Skin of body (tissue), 2 donors: Measurements from ENCODE around the gene PTPRN2. TPM values are rescaled to one million over a fixed set of nuclear protein-coding genes. Genes with fewer than 3 reads are reported as not detected.
"Not testable (repeated sequence)": the region's sequence is repeated elsewhere in the genome, so short reads cannot be mapped to it uniquely, and the experiment has no call there.

ENCODE experiments used
- DNase-seq: peaks from one replicate; lab custom pipeline; 2025; lab: John Stamatoyannopoulos, UW
- total RNA-seq: library from RNA; depleted of rRNA; stranded (reverse); fragments of >200 nt; gene quantifications from one replicate; pipeline ENCODE4 v1.2.3, GENCODE V29; 2014

The PTPRN2 gene
- total RNA-seq, 1 donor from 2014 or later = 0.99 TPM

DNA sequence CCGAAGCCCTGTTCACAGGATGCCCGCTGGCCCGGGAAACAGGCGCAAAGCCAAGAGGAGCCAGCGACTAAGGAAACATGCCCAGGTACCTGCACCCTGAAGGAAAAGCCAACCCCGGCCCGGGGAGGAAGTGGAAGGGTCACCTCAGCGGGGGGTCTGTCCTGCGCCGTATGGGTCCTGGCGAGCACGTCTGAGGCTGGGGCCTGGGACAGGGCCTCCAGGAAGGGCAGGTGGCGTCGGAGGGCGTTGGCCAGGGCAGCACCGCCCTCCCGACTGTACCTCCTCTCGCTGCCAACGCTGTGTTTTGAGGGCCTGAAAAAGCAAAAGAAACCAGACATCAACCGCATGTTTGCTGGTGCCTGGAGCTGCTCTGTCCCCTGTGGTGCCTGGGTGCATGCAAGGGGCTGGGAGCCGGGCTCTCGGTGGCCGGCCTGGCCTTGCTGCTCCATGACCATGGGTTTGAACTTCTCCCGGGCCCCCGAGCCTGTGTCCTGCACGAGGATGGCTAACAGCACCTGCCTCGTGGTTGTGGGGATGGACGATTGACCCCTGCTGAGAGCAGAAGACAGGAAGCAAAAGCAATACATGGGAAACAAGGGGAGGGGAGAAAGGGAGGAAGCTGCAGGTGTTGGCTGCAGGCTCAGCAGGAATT, 395.3 kb downstream of the PTPRN2 start:
- DNase-seq = no peak

GRCh38 chr7:158191671-158192070, 396.0 kb downstream of the PTPRN2 start:
- DNase-seq = no peak

DNA sequence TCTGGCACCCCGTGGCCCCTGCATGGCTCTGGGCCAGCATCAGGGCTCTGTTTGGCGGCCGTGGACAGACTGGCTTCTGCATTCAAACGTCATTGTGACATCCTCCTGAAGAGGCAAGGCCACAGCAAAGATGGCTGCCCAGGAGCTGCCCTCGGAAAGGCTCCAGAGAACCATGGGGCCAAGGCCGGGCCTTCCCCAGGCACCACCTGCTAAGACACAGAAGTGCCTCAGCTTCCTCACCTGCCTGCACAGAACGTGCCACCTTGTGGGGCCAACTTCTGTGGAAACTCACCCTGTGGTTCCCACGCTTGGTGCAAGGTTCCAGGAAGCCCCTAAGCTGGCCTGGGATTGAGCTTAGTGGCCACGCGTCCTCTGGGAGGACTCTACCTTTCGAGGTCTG, 396.9 kb downstream of the PTPRN2 start:
- no peak for DNase-seq

GRCh38 chr7:158188676-158189075, 398.9 kb downstream of the PTPRN2 start:
- DNase-seq = no peak

DNA sequence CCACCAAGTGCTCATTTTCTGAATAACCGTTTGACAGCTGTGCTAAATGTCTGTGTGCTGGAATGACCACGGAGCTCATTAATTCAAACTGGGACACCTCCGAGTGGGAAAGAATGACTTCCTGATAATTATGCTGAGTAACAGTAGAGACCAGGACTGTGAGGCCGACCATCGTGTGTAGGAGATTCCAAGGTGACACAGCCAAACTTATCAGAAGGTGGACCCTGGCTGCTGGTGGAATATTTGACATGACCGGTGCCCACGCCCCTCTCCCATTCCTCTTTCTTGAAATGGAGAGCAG, 400.0 kb downstream of the PTPRN2 start:
- no peak for DNase-seq

DNA sequence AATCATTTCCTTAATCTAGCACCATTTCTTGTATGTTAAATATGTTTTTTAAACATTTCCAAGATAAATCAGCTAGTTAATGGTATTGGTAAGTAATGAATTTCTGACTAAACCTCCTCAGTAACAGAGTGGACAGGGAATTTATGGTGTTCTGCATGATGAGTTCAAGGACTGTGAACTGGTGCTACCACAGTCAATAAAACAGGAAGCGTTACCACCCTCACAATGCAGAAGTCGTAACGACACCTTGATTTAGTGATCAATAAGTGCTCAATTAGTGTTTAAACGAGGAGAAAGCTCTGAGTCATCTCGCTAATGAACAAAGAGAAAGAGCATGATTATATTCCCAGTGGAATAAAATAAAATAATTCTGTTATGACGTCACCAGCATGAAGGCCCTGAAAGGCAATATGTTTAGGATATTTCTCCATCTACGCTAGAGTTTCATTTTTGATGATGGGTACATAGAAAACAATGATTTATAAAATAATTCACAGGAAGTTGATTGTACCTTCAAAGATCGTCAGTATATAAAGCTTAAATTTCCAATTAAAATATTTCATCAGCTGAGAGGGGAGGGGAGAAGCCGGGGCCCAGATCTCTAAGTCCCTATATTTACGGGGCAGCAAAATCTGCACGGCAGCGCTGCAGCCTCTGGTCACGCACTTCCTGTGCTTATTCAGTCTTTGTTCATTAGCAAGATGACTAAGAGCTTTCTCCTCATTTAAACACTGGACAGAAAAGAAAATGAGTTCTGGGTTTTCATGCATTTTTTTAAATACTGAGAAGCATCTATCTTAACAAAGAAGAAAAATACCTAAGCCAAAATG, 400.5 kb downstream of the PTPRN2 start:
- no peak for DNase-seq

- DNase-seq = no peak
These were observed 401.2 kb downstream of the PTPRN2 start for GRCh38 chr7:158186406-158186805.

DNA sequence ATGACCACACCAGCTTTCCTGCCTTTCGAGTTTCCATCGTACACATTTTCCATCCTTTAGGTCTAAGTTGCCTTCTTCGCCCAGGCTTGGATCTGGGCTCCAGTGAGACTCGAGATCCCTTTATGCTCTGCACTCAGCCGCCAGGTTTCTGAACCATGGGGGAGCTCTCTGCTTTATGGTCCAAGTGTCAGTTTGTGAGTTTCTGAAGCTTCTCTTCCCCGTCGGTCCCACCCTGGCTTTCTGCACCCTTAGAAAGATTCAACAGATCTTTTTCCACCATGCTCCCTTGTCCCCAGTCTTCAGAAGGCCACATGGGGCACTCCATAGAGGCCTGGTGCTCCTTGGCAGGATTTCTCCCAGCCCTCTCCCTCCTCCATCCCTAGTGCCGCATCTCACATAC, 402.0 kb downstream of the PTPRN2 start:
- DNase-seq = no peak

GRCh38 chr7:158183431-158183830, 404.2 kb downstream of the PTPRN2 start:
- DNase-seq = no peak

DNA sequence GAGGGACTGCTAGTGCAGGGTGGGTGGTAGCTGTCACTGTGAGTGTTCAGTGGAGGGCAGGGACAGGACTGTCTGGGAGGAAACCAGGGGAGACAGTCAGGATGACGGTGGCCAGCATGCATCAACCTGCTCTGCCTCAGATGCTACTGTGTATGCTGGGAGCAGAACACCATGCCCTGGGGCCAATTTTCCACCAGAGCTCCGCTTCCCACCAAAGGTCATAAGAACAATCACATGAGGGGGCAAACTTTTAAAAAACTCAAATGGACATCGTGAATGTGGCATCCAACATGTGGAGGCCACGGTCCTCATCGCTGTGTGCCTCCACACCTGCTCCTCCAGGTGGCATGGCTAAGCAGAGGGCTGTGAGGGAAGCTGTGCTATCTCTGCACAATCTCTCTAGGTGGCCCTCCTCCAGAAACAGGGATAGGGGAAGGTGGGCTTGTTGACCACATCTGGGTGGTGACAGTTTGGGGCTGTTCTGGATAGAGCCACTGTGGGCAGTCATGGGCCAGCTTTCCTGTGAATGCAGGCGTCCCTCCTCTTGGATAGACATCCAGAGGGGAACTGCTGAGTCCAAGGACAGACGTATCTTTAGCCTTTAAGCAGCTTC, 411.0 kb downstream of the PTPRN2 start:
- no peak for DNase-seq

DNA sequence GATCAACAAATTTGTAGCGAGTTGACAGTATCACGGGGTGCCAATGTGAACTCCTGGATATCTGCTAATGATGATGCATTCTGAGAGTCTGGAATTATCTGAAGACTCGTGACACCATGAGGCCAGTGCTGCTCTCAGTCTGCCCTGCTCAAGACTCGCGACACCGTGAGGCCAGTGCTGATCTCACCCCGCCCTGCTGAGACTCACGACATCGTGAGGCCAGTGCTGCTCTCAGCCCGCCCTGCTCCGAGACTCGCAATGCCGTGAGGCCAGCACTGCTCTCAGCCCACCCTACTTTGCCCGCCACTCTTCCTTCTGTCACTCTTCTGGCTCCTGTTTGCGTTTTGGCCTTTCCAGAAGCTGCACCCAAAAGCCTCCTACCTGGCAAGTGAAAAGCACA, 411.8 kb downstream of the PTPRN2 start:
- no peak for DNase-seq

- DNase-seq = no peak
These were observed 412.7 kb downstream of the PTPRN2 start for GRCh38 chr7:158174947-158175346.

GRCh38 chr7:158167373-158167772, 420.2 kb downstream of the PTPRN2 start:
- no peak for DNase-seq

DNA sequence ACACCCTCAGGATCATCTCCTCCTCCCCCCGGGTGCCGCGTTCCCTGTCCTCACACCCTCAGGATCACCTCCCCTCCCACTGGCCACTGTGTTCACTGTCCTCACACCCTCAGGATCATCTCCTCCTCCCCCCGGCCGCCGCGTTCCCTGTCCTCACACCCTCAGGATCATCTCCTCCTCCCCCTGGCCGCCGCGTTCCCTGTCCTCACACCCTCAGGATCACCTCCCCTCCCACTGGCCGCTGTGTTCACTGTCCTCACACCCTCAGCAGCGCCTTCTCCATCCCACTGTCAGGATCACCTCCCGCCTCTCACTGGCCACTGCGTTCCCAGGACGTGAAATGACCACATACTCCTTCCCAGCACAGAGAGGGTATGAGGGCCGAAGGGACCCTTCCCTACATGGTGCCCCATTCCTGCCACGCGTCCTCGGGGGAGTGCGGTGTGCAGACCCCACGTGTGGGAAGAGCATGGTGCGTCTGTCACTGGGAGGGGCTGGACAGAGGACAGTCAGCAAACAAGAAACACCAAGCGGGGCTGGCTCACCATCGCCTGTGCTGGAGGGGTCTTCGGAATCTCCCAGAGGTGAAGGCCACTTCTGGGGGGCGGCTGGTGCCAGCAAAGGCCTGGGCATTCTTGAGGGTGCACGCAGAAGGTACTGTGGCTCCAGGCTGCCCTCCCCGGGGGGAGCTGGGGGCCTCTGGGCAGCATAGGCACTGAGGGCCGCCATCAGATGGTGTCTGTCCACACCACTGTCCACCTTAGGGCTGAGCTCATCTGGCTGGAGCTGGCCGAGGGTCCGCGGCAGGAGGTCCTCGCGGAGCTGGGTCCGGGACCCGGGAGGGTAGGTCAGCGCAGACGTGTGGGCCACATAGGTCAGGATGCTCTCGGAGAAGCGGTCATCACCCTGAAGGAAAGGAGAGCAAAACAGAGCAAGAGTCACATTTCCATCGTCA, 421.0 kb downstream of the PTPRN2 start:
- DNase-seq = no peak

- DNase-seq = no peak
These were observed 421.9 kb downstream of the PTPRN2 start for GRCh38 chr7:158165711-158166110.

GRCh38 chr7:158164101-158165095, 423.2 kb downstream of the PTPRN2 start:
- DNase-seq = no peak

DNA sequence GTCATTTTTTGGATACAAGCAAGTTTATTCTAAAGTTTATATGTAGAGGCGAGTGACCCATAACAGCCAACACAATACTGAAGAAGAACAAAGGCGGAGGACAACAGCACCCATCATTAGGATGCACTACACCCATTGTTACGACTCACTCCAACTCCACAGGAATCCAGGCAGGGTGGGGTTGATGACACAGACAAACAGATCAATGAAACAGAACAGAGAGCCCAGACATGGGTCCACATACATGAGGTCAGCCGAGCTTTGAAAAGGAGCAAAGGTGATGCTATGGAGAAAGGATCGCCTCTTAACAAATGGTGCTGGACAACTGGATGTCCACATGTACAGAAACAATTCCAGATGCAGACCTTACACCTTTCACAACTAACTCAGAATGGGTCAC, 426.4 kb downstream of the PTPRN2 start:
- DNase-seq = no peak

GRCh38 chr7:158160199-158160598, 427.4 kb downstream of the PTPRN2 start:
- no peak for DNase-seq

DNA sequence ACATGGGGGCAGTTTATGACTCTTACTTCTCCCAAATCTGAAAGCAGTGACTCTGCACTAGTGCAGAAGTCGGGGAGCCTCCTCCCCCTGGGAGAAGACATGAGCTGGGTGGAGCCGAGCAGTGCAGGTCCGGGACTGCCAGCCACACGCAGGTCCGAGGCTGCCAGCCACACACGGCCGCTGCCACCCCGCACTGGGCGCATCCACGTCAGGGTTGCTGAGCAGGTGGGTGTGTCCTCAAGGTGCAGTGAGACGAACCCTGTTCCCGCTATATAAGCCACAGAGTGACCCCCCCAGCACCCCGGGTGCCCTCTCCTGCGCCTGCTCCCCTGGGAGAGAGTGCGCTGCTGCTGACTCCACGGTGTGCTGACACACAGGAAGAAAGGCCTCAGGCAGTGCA, 430.2 kb downstream of the PTPRN2 start:
- DNase-seq = no peak

DNA sequence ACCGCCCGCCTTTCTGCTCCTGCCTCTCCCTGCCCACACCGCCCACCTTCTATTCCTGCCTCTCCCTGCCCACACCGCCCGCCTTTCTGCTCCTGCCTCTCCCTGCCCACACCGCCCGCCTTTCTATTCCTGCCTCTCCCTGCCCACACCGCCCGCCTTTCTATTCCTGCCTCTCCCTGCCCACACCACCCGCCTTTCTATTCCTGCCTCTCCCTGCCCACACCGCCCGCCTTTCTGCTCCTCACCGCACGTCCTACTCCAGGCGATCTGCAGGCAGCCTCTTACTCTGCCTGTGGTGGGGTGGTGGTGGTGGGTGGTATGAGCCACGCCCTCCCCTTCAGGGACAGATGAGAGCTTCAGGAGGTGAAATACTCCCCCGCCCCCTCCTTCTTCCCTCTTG, 436.4 kb downstream of the PTPRN2 start:
- not testable (repeated sequence) for DNase-seq
